Cardiac muscle cell (in vitro differentiated cells and primary cell): Measurements from ENCODE around the gene SLC23A2. TPM values are rescaled to one million over a fixed set of nuclear protein-coding genes. Genes with fewer than 3 reads are reported as not detected.
A peak's percentile ranks its signal among the peaks of the same experiment; 100 is the strongest.
"Not testable (repeated sequence)": the region's sequence is repeated elsewhere in the genome, so short reads cannot be mapped to it uniquely, and the experiment has no call there.

Experiments
- DNase-seq, 2 donors: peaks; one replicate each; pipeline versions ENCODE4 v3.0.0 to v3.0.0-alpha.2; 2010 to 2017; ENCODE audit warnings: low read depth in 1 of 2, low spot score in 1 of 2
- H3K27ac ChIP-seq: fragments of 200-600 bp; sonication (generic); 2 replicates; pipeline ENCODE4 v1.5.1; 2016
- H3K27me3 ChIP-seq: fragments of 200-600 bp; sonication (generic); 2 replicates; pipeline ENCODE4 v1.6.0; 2016; ENCODE audit warnings: control low read depth
- H3K36me3 ChIP-seq: fragments of 200-600 bp; sonication (generic); 2 replicates; pipeline ENCODE4 v1.5.1; 2016; ENCODE audit warnings: control low read depth
- H3K4me1 ChIP-seq: fragments of 200-600 bp; sonication (generic); 2 replicates; pipeline ENCODE4 v1.8.1; 2017; ENCODE audit warnings: low read depth, mild to moderate bottlenecking, mixed run types
- H3K4me3 ChIP-seq: fragments of 200-600 bp; sonication (generic); 2 replicates; pipeline ENCODE4 v1.5.1; 2016; ENCODE audit warnings: mild to moderate bottlenecking
- H3K9me3 ChIP-seq: fragments of 200-600 bp; sonication (generic); 2 replicates; pipeline ENCODE4 v1.5.1; 2017; ENCODE audit warnings: low read depth, mild to moderate bottlenecking, control low read depth
- polyA plus RNA-seq: library from polyadenylated mRNA; unstranded; fragments of >200 nt; fragmentation: Nextera tagmentation; extraction: Ambion mirVana; gene quantifications from 2 replicates; pipeline ENCODE4 v1.2.1, GENCODE V29; 2016
- total RNA-seq: library from RNA; depleted of rRNA; stranded (reverse); fragments of >200 nt; gene quantifications from 2 replicates; pipeline ENCODE4 v1.2.3, GENCODE V29; 2016
- TF ChIP-seq, protein P1 (sequence below): IDR thresholded peaks from 2 replicates; pipeline ENCODE4 v1.5.1; 2012; ENCODE audit warnings: low read depth, mild to moderate bottlenecking, low read length

Gene SLC23A2
- total and polyA plus RNA-seq, 2 experiments from 2014 or later, result 5.9 to 10.6 TPM

DNA sequence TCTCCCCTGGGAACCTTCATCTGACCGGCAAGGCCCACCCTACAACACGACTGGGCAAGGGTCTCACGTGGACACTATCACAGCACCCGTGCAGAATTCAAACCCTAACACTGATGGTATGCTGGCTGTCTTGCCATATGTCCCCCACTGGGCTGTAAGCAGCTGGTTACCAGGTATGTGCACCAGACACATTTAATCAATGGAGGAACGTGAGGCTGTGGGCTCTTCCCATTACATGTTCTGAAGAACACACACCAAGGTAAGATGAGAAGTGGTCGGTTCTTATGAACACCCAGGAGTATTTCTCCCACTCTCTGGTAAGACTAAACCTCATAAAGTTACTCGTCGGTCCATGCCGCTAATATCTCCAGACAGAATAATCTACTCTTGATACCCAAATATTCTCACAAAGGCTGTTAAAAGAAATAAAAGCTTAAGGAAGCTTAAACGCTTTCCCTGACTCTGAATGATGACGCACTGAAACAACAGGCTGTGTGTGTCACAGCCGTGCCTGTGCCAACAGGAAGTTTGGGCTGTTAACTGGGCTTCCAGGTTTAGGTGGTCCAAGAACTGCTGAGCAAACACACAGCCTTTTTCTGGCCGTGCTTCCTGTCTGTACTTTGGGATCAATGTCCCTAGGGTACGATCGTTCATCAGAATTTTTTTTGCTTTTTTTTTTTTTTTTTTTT, 75.3 kb downstream of the SLC23A2 start:
- Histone ChIP-seq H3K36me3 (no peaks in the 10 kb centered on the region), H3K27ac (no peak overlapping the region), H3K4me3 (no peak overlapping the region), H3K27me3 (no peaks in the 10 kb centered on the region), H3K4me1 (no peaks in the 10 kb centered on the region), H3K9me3 (no peaks in the 10 kb centered on the region)
- DNase-seq, result peak in 1 of 2 donors; percentile 85
- TF ChIP-seq, protein P1, sequence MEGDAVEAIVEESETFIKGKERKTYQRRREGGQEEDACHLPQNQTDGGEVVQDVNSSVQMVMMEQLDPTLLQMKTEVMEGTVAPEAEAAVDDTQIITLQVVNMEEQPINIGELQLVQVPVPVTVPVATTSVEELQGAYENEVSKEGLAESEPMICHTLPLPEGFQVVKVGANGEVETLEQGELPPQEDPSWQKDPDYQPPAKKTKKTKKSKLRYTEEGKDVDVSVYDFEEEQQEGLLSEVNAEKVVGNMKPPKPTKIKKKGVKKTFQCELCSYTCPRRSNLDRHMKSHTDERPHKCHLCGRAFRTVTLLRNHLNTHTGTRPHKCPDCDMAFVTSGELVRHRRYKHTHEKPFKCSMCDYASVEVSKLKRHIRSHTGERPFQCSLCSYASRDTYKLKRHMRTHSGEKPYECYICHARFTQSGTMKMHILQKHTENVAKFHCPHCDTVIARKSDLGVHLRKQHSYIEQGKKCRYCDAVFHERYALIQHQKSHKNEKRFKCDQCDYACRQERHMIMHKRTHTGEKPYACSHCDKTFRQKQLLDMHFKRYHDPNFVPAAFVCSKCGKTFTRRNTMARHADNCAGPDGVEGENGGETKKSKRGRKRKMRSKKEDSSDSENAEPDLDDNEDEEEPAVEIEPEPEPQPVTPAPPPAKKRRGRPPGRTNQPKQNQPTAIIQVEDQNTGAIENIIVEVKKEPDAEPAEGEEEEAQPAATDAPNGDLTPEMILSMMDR, result no peak

DNA sequence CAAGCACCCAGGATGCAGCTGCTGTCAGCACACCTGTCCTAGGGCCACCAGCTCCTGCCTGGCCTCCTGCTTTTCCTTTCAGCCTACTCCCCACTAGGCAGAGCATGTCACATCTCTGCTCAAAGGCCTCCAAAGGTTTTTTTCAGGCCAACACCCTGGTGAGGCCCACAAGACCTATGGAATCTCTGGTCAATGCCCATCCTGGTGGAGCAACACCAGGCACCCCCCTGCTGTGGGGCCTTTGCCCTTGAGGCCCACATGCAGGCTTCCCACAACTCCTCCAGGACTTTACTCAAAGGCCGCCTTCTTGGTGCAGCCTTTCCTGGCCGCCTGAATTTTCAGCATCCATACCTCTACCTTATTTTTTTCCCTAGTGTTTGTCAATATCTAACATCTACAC, 76.9 kb downstream of the SLC23A2 start:
- Histone ChIP-seq H3K27ac (no peak overlapping the region), H3K36me3 (no peaks in the 10 kb centered on the region), H3K27me3 (no peaks in the 10 kb centered on the region), H3K9me3 (no peaks in the 10 kb centered on the region), H3K4me3 (no peak overlapping the region), H3K4me1 (no peaks in the 10 kb centered on the region)
- no peak for DNase-seq
- TF ChIP-seq, protein P1, result no peak

DNA sequence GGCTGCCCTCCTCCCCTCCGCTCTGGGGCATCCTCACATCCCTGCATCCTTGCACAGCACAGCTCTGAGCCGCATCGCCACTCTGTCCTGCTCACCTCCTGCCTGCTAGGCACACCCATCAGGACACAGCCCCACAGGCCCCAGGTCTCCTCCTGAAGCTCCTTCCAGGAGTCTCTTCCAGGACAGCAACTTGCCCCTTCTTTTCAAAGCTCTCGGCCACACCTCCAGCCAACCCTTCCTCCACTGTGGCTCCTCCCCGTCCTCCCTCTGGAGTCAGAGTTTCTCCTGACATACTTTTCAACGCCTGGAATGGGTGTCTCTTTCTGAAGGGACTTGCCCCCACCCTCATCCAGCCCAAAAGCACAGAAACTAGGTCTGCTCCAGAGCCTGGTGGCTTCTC, 77.3 kb downstream of the SLC23A2 start:
- Histone ChIP-seq H3K9me3 (no peaks in the 10 kb centered on the region), H3K27ac (no peak overlapping the region), H3K27me3 (no peaks in the 10 kb centered on the region), H3K4me3 (no peak overlapping the region), H3K4me1 (no peaks in the 10 kb centered on the region), H3K36me3 (no peaks in the 10 kb centered on the region)
- TF ChIP-seq, protein P1, result no peak
- no peak for DNase-seq

DNA sequence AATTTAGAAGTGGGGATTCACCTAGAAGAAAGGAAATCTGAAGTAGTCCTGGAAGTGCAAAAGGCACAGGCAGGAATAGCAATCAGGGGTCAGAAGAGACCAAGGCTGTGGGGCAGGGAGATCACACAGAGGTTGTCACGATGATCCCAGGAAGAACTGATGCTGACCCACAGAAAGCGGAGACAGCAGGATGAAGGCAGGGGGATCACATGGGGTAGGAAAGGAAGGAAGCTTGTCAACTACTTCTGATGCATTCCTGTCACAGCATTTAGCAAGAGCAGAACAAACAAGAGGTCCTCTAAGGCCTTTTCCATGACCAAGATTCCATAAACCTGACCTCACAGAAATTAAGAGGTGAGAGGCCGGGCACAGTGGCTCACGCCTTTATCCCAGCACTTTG, 79.1 kb downstream of the SLC23A2 start:
- H3K36me3 ChIP-seq, result no peaks in the 10 kb centered on the region
- TF ChIP-seq, protein P1, result no peak
- no peak for DNase-seq
- H3K27me3 ChIP-seq, result no peaks in the 10 kb centered on the region
- no peaks in the 10 kb centered on the region for H3K9me3 ChIP-seq
- H3K27ac ChIP-seq, result no peak overlapping the region
- no peaks in the 10 kb centered on the region for H3K4me1 ChIP-seq
- no peak overlapping the region for H3K4me3 ChIP-seq

DNA sequence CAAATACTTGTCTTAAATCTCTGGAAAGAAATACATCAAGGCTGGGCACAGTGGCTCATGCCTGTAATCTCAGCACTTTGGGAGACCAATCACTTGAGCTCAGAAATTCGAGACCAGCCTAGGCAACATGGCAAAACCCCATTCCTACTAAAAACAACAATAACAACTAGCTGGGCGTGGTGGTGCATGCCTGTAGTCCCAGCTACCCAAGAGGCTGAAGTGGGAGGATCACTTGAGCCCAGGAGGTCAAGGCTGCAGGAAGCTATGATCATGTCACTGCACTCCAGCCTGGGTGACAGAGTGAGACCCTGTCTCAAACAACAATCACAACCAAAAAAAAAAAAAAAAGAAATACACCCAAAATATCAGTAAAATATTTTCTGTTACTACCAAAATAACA, 80.0 kb downstream of the SLC23A2 start:
- not testable (repeated sequence) for DNase-seq, H3K27me3 ChIP-seq, H3K4me3 ChIP-seq, H3K27ac ChIP-seq, H3K36me3 ChIP-seq, H3K9me3 ChIP-seq, H3K4me1 ChIP-seq

DNA sequence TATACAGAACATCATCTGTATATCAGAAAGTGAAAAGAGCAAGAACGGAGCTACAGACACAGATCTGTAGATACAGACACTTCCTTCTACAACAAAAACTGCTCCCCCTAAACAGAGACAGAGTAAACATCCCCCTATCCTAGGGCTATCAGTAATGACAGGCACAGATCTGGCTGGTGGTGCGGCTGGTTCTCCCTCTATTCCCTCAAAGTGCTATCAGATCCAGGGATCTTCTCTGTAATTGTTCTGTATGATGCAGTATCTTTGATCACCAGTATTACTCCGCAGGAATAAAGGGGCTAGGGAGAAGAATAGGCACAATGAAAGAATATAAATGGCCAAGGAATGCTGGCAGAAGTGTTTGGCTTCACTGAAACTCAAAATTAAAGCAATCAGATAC, 80.7 kb downstream of the SLC23A2 start:
- Histone ChIP-seq H3K36me3 (no peaks in the 10 kb centered on the region), H3K27ac (no peak overlapping the region), H3K27me3 (no peaks in the 10 kb centered on the region), H3K4me3 (no peak overlapping the region), H3K9me3 (no peaks in the 10 kb centered on the region), H3K4me1 (no peaks in the 10 kb centered on the region)
- no peak for DNase-seq
- TF ChIP-seq, protein P1, result no peak
